K562 (cell line): ENCODE results near the gene PAX5. TPM values are rescaled to one million over a fixed set of nuclear protein-coding genes. Genes with fewer than 3 reads are reported as not detected.

Experiments
- ATAC-seq: fragments of 200-7000 bp; cut with Tn5 transposase; 3 replicates; pipeline ENCODE4 v1.9.1; 2020; ENCODE audit warnings: moderate library complexity
- BruUV-seq: library from RNA; stranded (reverse); fragments of 400-500 nt; replicated peaks from 2 replicates; lab custom pipeline; 2021; lab: Mats Ljungman, UMichigan
- CTCF ChIA-PET: fragments of 300-600 bp; formaldehyde crosslinking; extraction: SDS; loops from one replicate; lab custom pipeline; 2021; ENCODE audit warnings: low intra/inter-chr PET ratio; lab: Yijun Ruan, JAX
- POLR2A ChIA-PET: fragments of 300-600, 350-650 bp; sonication (Branson Sonifier 250); formaldehyde crosslinking; extraction: SDS; loops from one replicate; lab custom pipeline; 2021; ENCODE audit warnings: antibody characterized with exemption, inconsistent platforms; lab: Yijun Ruan, JAX
- DNase-seq, 4 experiments: peaks; one replicate each; pipeline versions ENCODE4 v3.0.0 to v3.0.0-alpha.2; 2011 to 2018; ENCODE audit warnings: low spot score in 3 of 4, mixed read lengths in 3 of 4; ENCODE audit errors: extremely low read depth in 1 of 4
- FAIRE-seq: peaks from 2 replicates; lab custom pipeline; 2011; peaks lifted over from hg19 to GRCh38; lab: Jason Lieb, UNC
- H2AFZ ChIP-seq: 2 replicates; pipeline ENCODE4 v1.6.0; 2011; ENCODE audit warnings: low read depth, low read length, control low read depth, inconsistent platforms
- H3K27ac ChIP-seq: fragments of 200-600 bp; 3 replicates; pipeline ENCODE4 v1.8.0; 2011; ENCODE audit warnings: low read depth, mild to moderate bottlenecking, control low read depth, inconsistent platforms, low read length, moderate library complexity, mixed read lengths; ENCODE audit errors: extremely low read depth
- H3K27me3 ChIP-seq, 2 experiments: fragments of 300-600 bp in 1 of 2; 2 replicates in 1 of 2; 3 replicates in 1 of 2; pipeline versions ENCODE4 v1.6.0 to v1.8.0; 2011; ENCODE audit warnings: inconsistent platforms in 2 of 2, low read length in 2 of 2, mild to moderate bottlenecking in 1 of 2, mixed read lengths in 1 of 2, moderate library complexity in 1 of 2; ENCODE audit not compliant: control insufficient read depth in 2 of 2, insufficient read depth in 2 of 2
- H3K36me3 ChIP-seq: fragments of 300-600 bp; 3 replicates; pipeline ENCODE4 v1.8.0; 2011; ENCODE audit warnings: mild to moderate bottlenecking, low read length, inconsistent platforms; ENCODE audit not compliant: control insufficient read depth, insufficient read depth
- H3K4me1 ChIP-seq, 2 experiments: fragments of 200-600 bp in 1 of 2; replicated peaks in 1 of 2; 2 replicates in 1 of 2; 3 replicates in 1 of 2; pipeline versions ENCODE4 v1.5.1 to v1.8.0; 2011; ENCODE audit warnings: inconsistent platforms in 2 of 2, low read length in 2 of 2, mild to moderate bottlenecking in 1 of 2, mixed read lengths in 1 of 2, moderate library complexity in 1 of 2; ENCODE audit not compliant: control insufficient read depth in 2 of 2, insufficient read depth in 2 of 2
- H3K4me2 ChIP-seq: 2 replicates; pipeline ENCODE4 v1.6.1; 2011; ENCODE audit warnings: low read length, control low read depth, inconsistent platforms, mixed read lengths; ENCODE audit not compliant: insufficient read depth
- H3K4me3 ChIP-seq: fragments of 200-600 bp; sonication (generic), shearing (Covaris generic); 2 replicates; pipeline ENCODE4 v1.5.1; 2016; ENCODE audit warnings: control low read depth, inconsistent platforms
- H3K79me2 ChIP-seq: fragments of 200-600 bp; 3 replicates; pipeline ENCODE4 v1.8.0; 2011; ENCODE audit warnings: low read length, inconsistent platforms; ENCODE audit not compliant: control insufficient read depth, insufficient read depth
- H3K9ac ChIP-seq, 2 experiments: 2 replicates each; pipeline versions ENCODE4 v1.6.0 to v1.6.1; 2011; ENCODE audit warnings: low read depth in 2 of 2, low read length in 2 of 2, control low read depth in 1 of 2, inconsistent platforms in 1 of 2, mild to moderate bottlenecking in 1 of 2, mixed read lengths in 1 of 2; ENCODE audit not compliant: insufficient read depth in 1 of 2
- H3K9me1 ChIP-seq: one replicate; pipeline ENCODE4 v1.6.0; 2011; ENCODE audit warnings: inconsistent platforms, mild to moderate bottlenecking, low read length, moderate library complexity; ENCODE audit not compliant: control insufficient read depth, insufficient read depth
- H3K9me3 ChIP-seq: replicated peaks from 2 replicates; pipeline ENCODE4 v1.5.1; 2011; ENCODE audit warnings: low read depth, low read length, inconsistent platforms; ENCODE audit not compliant: control insufficient read depth, insufficient read depth
- H4K20me1 ChIP-seq: replicated peaks from 2 replicates; pipeline ENCODE4 v1.6.1; 2011; ENCODE audit warnings: low read length, inconsistent platforms, mixed read lengths; ENCODE audit not compliant: control insufficient read depth, insufficient read depth
- ARID2 ChIP-seq: fragments of 450-650 bp; IDR thresholded peaks from 2 replicates; pipeline ENCODE4 v1.6.1; 2017; ENCODE audit warnings: antibody characterized with exemption, mild to moderate bottlenecking
- ATF7 ChIP-seq: fragments of 450-650 bp; IDR thresholded peaks from 2 replicates; pipeline ENCODE4 v1.7.1; 2014; ENCODE audit warnings: mild to moderate bottlenecking, moderate library complexity
- CBX5 ChIP-seq: IDR thresholded peaks from 2 replicates; pipeline ENCODE4 v1.6.1; 2014; ENCODE audit warnings: low read depth, borderline replicate concordance
- CEBPG ChIP-seq, 3 experiments: fragments of 200-800 bp in 1 of 3; sonication (Bioruptor generic) in 1 of 3; sonication (generic) in 1 of 3; formaldehyde crosslinking in 1 of 3; IDR thresholded peaks in 2 of 3; conservative IDR thresholded peaks in 1 of 3; 2 replicates each; pipeline versions ENCODE4 v1.6.1 to v1.8.0; 2016 to 2022; ENCODE audit warnings: missing compliant biosample characterization in 2 of 3, missing genetic modification characterization in 2 of 3, mild to moderate bottlenecking in 1 of 3, missing genetic modification reagents in 1 of 3
- DACH1 ChIP-seq: fragments of 450-650 bp; IDR thresholded peaks from 2 replicates; pipeline ENCODE4 v1.6.1; 2018; ENCODE audit not compliant: partially characterized antibody
- FOXP1 ChIP-seq: sonication (generic); formaldehyde crosslinking; IDR thresholded peaks from 2 replicates; pipeline ENCODE4 v1.8.0; 2022; ENCODE audit warnings: mild to moderate bottlenecking, missing genetic modification reagents
- HDAC8 ChIP-seq: fragments of 450-650 bp; IDR thresholded peaks from 2 replicates; pipeline ENCODE4 v1.6.1; 2016; ENCODE audit warnings: mild to moderate bottlenecking, missing genetic modification characterization, moderate library complexity, missing compliant biosample characterization
- HMGN3 ChIP-seq: IDR thresholded peaks from 2 replicates; pipeline ENCODE4 v1.6.1; 2011; ENCODE audit warnings: borderline replicate concordance, low read depth, mild to moderate bottlenecking, mixed read lengths, low read length; ENCODE audit not compliant: insufficient read length; ENCODE audit errors: extremely low read depth
- SAP30 ChIP-seq: fragments of 200-600 bp; sonication (generic); IDR thresholded peaks from 2 replicates; pipeline ENCODE4 v1.6.1; 2012; ENCODE audit warnings: borderline replicate concordance, low read depth, mild to moderate bottlenecking, moderate library complexity, low read length, control low read depth, inconsistent platforms; ENCODE audit not compliant: insufficient read depth, poor library complexity, severe bottlenecking
- SMAD2 ChIP-seq: fragments of 150-350 bp; IDR thresholded peaks from 2 replicates; pipeline ENCODE4 v1.6.1; 2014; ENCODE audit warnings: low read depth, mild to moderate bottlenecking, low read length
- SMARCC2 ChIP-seq: fragments of 450-650 bp; IDR thresholded peaks from 2 replicates; pipeline ENCODE4 v1.6.1; 2017; ENCODE audit warnings: antibody characterized with exemption, moderate library complexity, mild to moderate bottlenecking, low read depth
- U2AF1 ChIP-seq: fragments of 200-400 bp; formaldehyde crosslinking; optimal IDR thresholded peaks from 2 replicates; pipeline ENCODE3; 2017; ENCODE audit warnings: mild to moderate bottlenecking, low read depth, low read length, moderate library complexity
- ZNF561 ChIP-seq: fragments of 450-650 bp; formaldehyde crosslinking; conservative IDR thresholded peaks from 2 replicates; pipeline ENCODE4 v1.4.0; 2020; ENCODE audit warnings: mild to moderate bottlenecking, moderate library complexity
- ZNF696 ChIP-seq: fragments of 250-450 bp; sonication (Bioruptor Pico); conservative IDR thresholded peaks from 2 replicates; pipeline ENCODE4 v1.4.0; 2020; ENCODE audit warnings: mild to moderate bottlenecking, moderate library complexity
- ZNF764 ChIP-seq: fragments of 250-450 bp; sonication (Bioruptor Pico); IDR thresholded peaks from 2 replicates; pipeline ENCODE4 v1.4.0; 2020; ENCODE audit warnings: low read depth, mild to moderate bottlenecking, moderate library complexity
- WGBS: fragments of 100-300 bp; shearing (Covaris generic); methylation state at CpG from one replicate; pipeline ENCODE4 v1.1.6; 2016; ENCODE audit warnings: low coverage, mixed read lengths; ENCODE audit not compliant: insufficient coverage; ENCODE audit errors: missing lambda C conversion rate; 5-methylcytosine and 5-hydroxymethylcytosine counted together
- in situ Hi-C: fragments of 300-500 bp; cut with MboI; formaldehyde crosslinking; loops from 4 replicates; pipeline ENCODE4 v1.15.0; 2018; ENCODE audit warnings: inconsistent platforms, mixed read lengths
- intact Hi-C: fragments of 100-400 bp; cut with micrococcal nuclease; formaldehyde crosslinking; loops from 2 replicates; pipeline ENCODE4 v1.14.2; 2022
- polyA plus RNA-seq, 8 experiments: library from polyadenylated mRNA; depleted of rRNA in 4 of 8; stranded (reverse) in 5 of 8; unstranded in 3 of 8; fragments of >200 nt; fragmentation: Nextera tagmentation in 2 of 8; fragmentation: Illumina TruSeq in 1 of 8; extraction: Ambion mirVana in 2 of 8; extraction: Trizol in 1 of 8; gene quantifications; 2 replicates each; pipeline versions ENCODE4 v1.2.1 to v1.2.3, GENCODE V29; 2011 to 2014; ENCODE audit warnings: inconsistent platforms in 1 of 8, missing spikeins in 1 of 8
- total RNA-seq, 7 experiments: library from RNA; depleted of rRNA in 6 of 7; stranded (reverse); fragments of >200 nt in 6 of 7; fragmentation: Illumina TruSeq in 2 of 7; extraction: Trizol in 2 of 7; gene quantifications; 2 replicates each; pipeline versions ENCODE4 v1.2.1 to v1.2.3, GENCODE V29; 2011 to 2021; ENCODE audit warnings: low replicate concordance in 1 of 7

Gene PAX5
- total and polyA plus RNA-seq, 9 of the 15 experiments (the other 6 are each of a cell fraction or from before 2014, with no cell fraction given): 0.03 to 0.09 TPM; not detected in 7

- FAIRE-seq: no peak
- intact Hi-C loops (no loop called here), in situ Hi-C loops (no loop called here)
- ChIA-PET CTCF (no interaction called here), POLR2A (no interaction called here)
- no peak for ATAC-seq
- no peaks in the 10 kb centered on the region for H4K20me1 ChIP-seq
- H2AFZ ChIP-seq: no peak overlapping the region
- no peak overlapping the region for H3K4me2 ChIP-seq
- H3K9me1 ChIP-seq: no peaks in the 10 kb centered on the region
- H3K27ac ChIP-seq: no peak overlapping the region
- H3K4me3 ChIP-seq: no peak overlapping the region
- no peak for DNase-seq
- WGBS: 0% methylated on average over 3 of the region's 4 CpGs
- BruUV-seq: no TSS peak
- H3K27me3 ChIP-seq: peaks cover 0 to 41% of the 10 kb centered on the region in 2 experiments; a peak in 2 of 5 replicates
- H3K9me3 ChIP-seq: no peaks in the 10 kb centered on the region
- TF ChIP-seq FOXP1 (CRISPR knock-in tag): no peak
- TF ChIP-seq CBX5: no peak
- TF ChIP-seq HMGN3: no peak
- TF ChIP-seq SMAD2: no peak
- no peak for TF ChIP-seq U2AF1
- H3K9ac ChIP-seq: no peak overlapping the region
- H3K4me1 ChIP-seq: peaks cover 0 to 3% of the 10 kb centered on the region in 2 experiments; a peak in 2 of 5 replicates
- H3K36me3 ChIP-seq: no peaks in the 10 kb centered on the region
- no peaks in the 10 kb centered on the region for H3K79me2 ChIP-seq
Observed at GRCh38 chr9:36876056-36876455, 158.0 kb downstream of the PAX5 start.

DNA sequence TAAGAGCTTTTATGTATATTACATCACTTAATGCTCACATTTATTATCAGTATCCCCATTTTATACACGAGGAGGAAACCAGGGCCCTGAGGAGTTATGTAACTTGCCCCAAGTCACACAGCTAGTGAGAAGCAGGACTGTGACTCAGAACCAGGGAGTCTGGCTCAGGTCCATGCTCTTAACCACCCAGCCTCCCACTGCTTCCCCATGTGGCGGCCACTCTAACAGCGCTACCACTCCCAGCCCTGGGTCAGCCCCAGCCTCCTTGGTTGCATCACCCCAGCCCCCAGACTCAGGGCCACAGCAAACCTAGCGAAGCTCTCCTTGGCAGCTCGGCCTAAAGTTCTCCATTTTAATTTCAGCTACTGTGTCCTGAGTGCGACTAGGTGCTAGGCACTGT, 159.1 kb downstream of the PAX5 start:
- in situ Hi-C loops: loop anchor here (5.0 kb wide), 1 partner anchor 112 kb away; no protein-coding TSS in a partner anchor
- intact Hi-C loops: no loop called here
- peaks cover 0 to 3% of the 10 kb centered on the region in 2 experiments; a peak in 2 of 5 replicates for H3K4me1 ChIP-seq
- BruUV-seq: no TSS peak
- no peak overlapping the region for H2AFZ ChIP-seq
- no peak for ATAC-seq
- H3K27me3 ChIP-seq: peaks cover 0 to 41% of the 10 kb centered on the region in 2 experiments; a peak in 2 of 5 replicates
- H3K79me2 ChIP-seq: no peaks in the 10 kb centered on the region
- no peak for FAIRE-seq
- no peaks in the 10 kb centered on the region for H3K9me1 ChIP-seq
- DNase-seq: no peak
- WGBS: 3% methylated on average over 6 of the region's 6 CpGs
- H3K36me3 ChIP-seq: no peaks in the 10 kb centered on the region
- no peak overlapping the region for H3K4me3 ChIP-seq
- H3K4me2 ChIP-seq: no peak overlapping the region
- POLR2A ChIA-PET: no interaction called here
- H3K27ac ChIP-seq: no peak overlapping the region
- CTCF ChIA-PET: no interaction called here
- H3K9me3 ChIP-seq: no peaks in the 10 kb centered on the region
- H4K20me1 ChIP-seq: no peaks in the 10 kb centered on the region
- H3K9ac ChIP-seq: no peak overlapping the region
- TF ChIP-seq SAP30: no peak
- no peak for TF ChIP-seq ZNF561 (CRISPR knock-in tag)
- no peak for TF ChIP-seq HDAC8
- TF ChIP-seq ZNF696: no peak
- no peak for TF ChIP-seq DACH1
- TF ChIP-seq SMARCC2: no peak
- no peak for TF ChIP-seq ATF7
- TF ChIP-seq ZNF764 (CRISPR knock-in tag): no peak
- TF ChIP-seq CEBPG (CRISPR knock-in tag; IDR thresholded peaks at IDR 0.05): no peak
- TF ChIP-seq CEBPG (tag; conservative IDR thresholded peaks at IDR 0.05 in 1 of 2, IDR thresholded peaks at IDR 0.05 in 1 of 2): no peak
- no peak for TF ChIP-seq ARID2
